HepG2 (cell line): ENCODE measurements around the gene CDC34. TPM values are rescaled to one million over a fixed set of nuclear protein-coding genes. Genes with fewer than 3 reads are reported as not detected.

Experiments used
- GLI4 ChIP-seq: sonication (generic); formaldehyde crosslinking; IDR thresholded peaks from 2 replicates; pipeline ENCODE4 v1.5.1; 2020; ENCODE audit warnings: missing genetic modification reagents, mild to moderate bottlenecking, moderate library complexity, borderline replicate concordance
- HES4 ChIP-seq: sonication (generic); formaldehyde crosslinking; IDR thresholded peaks from 2 replicates; pipeline ENCODE4 v1.9.0; 2021; ENCODE audit warnings: mild to moderate bottlenecking, missing genetic modification reagents, borderline replicate concordance
- ZNF124 ChIP-seq: sonication (generic); formaldehyde crosslinking; IDR thresholded peaks from 2 replicates; pipeline ENCODE4 v1.4.0; 2020; ENCODE audit warnings: missing genetic modification reagents
- polyA plus RNA-seq, 8 experiments: library from polyadenylated mRNA; depleted of rRNA in 3 of 8; stranded (reverse) in 7 of 8; unstranded in 1 of 8; fragments of >200 nt; fragmentation: Illumina TruSeq in 4 of 8; extraction: Trizol in 4 of 8; gene quantifications; 2 replicates each; pipeline versions ENCODE4 v1.2.1 to v1.2.3, GENCODE V29; 2011 to 2016; ENCODE audit warnings: low read depth in 4 of 8, missing spikeins in 1 of 8, mixed read lengths in 1 of 8; ENCODE audit not compliant: insufficient read depth in 1 of 8
- total RNA-seq, 5 experiments: library from RNA; depleted of rRNA; stranded (reverse); fragments of >200 nt; fragmentation: Illumina TruSeq; extraction: Trizol; gene quantifications; 2 replicates each; pipeline ENCODE4 v1.2.3, GENCODE V29; 2016; ENCODE audit warnings: low read depth in 1 of 5
- TF ChIP-seq, protein P1 (sequence below): sonication (generic); formaldehyde crosslinking; conservative IDR thresholded peaks from 2 replicates; pipeline ENCODE4 v1.8.1; 2023; ENCODE audit warnings: missing genetic modification reagents
- TF ChIP-seq, protein P2 (sequence below): sonication (generic); formaldehyde crosslinking; IDR thresholded peaks from 2 replicates; pipeline ENCODE4 v1.9.0; 2021; ENCODE audit warnings: missing genetic modification reagents, mild to moderate bottlenecking, borderline replicate concordance
- TF ChIP-seq, protein P3 (sequence below): IDR thresholded peaks from 2 replicates; pipeline ENCODE4 v1.6.1; 2016; ENCODE audit warnings: low read depth, borderline replicate concordance
- TF ChIP-seq, protein P4 (sequence below): sonication (generic); formaldehyde crosslinking; IDR thresholded peaks from 2 replicates; pipeline ENCODE4 v1.4.0; 2020; ENCODE audit warnings: mild to moderate bottlenecking, missing genetic modification reagents
- TF ChIP-seq, protein P5 (sequence below): sonication (generic); formaldehyde crosslinking; IDR thresholded peaks from 2 replicates; pipeline ENCODE4 v1.4.0; 2020; ENCODE audit warnings: missing genetic modification reagents, borderline replicate concordance
- TF ChIP-seq, protein P6 (sequence below): sonication (generic); formaldehyde crosslinking; IDR thresholded peaks from 2 replicates; pipeline ENCODE4 v1.9.0; 2021; ENCODE audit warnings: missing genetic modification reagents, borderline replicate concordance
- TF ChIP-seq, protein P7 (sequence below): sonication (generic); formaldehyde crosslinking; IDR thresholded peaks from 2 replicates; pipeline ENCODE4 v1.5.0; 2020; ENCODE audit warnings: missing genetic modification reagents

CDC34 gene
- total and polyA plus RNA-seq, 2 of the 13 experiments (the other 11 are each of a cell fraction or from before 2014, with no cell fraction given), result 138 to 150 TPM

DNA sequence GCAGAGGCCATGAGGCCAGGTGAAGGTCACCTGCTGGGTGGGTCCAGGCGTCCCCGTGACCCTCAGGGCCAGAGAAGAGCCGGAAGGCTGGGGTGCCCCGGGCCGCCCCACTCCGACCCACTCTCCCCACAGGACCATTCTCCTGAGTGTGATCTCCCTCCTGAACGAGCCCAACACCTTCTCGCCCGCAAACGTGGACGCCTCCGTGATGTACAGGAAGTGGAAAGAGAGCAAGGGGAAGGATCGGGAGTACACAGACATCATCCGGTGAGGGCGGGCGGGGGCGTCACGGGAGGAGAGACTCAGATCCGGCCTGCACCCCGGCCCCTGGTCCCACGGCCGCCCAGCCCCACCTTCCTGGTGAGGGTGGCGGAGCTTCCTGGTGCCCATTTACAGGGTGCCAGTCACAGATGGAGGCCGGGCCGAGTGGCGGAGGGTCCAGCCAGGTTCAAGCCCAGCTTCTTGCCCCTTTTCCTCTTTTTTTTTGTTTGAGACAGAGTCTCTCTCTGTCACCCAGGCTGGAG is 5.4 kb downstream of the CDC34 start (continued):
- TF ChIP-seq, protein P1, sequence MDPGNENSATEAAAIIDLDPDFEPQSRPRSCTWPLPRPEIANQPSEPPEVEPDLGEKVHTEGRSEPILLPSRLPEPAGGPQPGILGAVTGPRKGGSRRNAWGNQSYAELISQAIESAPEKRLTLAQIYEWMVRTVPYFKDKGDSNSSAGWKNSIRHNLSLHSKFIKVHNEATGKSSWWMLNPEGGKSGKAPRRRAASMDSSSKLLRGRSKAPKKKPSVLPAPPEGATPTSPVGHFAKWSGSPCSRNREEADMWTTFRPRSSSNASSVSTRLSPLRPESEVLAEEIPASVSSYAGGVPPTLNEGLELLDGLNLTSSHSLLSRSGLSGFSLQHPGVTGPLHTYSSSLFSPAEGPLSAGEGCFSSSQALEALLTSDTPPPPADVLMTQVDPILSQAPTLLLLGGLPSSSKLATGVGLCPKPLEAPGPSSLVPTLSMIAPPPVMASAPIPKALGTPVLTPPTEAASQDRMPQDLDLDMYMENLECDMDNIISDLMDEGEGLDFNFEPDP (CRISPR knock-in tag), result no peak
- TF ChIP-seq, protein P2, sequence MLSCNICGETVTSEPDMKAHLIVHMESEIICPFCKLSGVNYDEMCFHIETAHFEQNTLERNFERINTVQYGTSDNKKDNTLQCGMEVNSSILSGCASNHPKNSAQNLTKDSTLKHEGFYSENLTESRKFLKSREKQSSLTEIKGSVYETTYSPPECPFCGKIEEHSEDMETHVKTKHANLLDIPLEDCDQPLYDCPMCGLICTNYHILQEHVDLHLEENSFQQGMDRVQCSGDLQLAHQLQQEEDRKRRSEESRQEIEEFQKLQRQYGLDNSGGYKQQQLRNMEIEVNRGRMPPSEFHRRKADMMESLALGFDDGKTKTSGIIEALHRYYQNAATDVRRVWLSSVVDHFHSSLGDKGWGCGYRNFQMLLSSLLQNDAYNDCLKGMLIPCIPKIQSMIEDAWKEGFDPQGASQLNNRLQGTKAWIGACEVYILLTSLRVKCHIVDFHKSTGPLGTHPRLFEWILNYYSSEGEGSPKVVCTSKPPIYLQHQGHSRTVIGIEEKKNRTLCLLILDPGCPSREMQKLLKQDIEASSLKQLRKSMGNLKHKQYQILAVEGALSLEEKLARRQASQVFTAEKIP (CRISPR knock-in tag), result no peak
- TF ChIP-seq, protein P3, sequence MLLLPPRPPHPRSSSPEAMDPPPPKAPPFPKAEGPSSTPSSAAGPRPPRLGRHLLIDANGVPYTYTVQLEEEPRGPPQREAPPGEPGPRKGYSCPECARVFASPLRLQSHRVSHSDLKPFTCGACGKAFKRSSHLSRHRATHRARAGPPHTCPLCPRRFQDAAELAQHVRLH (CRISPR knock-in tag), result no peak
- TF ChIP-seq ZNF124 (CRISPR knock-in tag) (no peak), HES4 (CRISPR knock-in tag) (no peak), GLI4 (CRISPR knock-in tag) (no peak)
- TF ChIP-seq, protein P4, sequence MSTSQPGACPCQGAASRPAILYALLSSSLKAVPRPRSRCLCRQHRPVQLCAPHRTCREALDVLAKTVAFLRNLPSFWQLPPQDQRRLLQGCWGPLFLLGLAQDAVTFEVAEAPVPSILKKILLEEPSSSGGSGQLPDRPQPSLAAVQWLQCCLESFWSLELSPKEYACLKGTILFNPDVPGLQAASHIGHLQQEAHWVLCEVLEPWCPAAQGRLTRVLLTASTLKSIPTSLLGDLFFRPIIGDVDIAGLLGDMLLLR (CRISPR knock-in tag), result no peak
- TF ChIP-seq, protein P5, sequence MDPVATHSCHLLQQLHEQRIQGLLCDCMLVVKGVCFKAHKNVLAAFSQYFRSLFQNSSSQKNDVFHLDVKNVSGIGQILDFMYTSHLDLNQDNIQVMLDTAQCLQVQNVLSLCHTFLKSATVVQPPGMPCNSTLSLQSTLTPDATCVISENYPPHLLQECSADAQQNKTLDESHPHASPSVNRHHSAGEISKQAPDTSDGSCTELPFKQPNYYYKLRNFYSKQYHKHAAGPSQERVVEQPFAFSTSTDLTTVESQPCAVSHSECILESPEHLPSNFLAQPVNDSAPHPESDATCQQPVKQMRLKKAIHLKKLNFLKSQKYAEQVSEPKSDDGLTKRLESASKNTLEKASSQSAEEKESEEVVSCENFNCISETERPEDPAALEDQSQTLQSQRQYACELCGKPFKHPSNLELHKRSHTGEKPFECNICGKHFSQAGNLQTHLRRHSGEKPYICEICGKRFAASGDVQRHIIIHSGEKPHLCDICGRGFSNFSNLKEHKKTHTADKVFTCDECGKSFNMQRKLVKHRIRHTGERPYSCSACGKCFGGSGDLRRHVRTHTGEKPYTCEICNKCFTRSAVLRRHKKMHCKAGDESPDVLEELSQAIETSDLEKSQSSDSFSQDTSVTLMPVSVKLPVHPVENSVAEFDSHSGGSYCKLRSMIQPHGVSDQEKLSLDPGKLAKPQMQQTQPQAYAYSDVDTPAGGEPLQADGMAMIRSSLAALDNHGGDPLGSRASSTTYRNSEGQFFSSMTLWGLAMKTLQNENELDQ (CRISPR knock-in tag), result no peak
- TF ChIP-seq, protein P6, sequence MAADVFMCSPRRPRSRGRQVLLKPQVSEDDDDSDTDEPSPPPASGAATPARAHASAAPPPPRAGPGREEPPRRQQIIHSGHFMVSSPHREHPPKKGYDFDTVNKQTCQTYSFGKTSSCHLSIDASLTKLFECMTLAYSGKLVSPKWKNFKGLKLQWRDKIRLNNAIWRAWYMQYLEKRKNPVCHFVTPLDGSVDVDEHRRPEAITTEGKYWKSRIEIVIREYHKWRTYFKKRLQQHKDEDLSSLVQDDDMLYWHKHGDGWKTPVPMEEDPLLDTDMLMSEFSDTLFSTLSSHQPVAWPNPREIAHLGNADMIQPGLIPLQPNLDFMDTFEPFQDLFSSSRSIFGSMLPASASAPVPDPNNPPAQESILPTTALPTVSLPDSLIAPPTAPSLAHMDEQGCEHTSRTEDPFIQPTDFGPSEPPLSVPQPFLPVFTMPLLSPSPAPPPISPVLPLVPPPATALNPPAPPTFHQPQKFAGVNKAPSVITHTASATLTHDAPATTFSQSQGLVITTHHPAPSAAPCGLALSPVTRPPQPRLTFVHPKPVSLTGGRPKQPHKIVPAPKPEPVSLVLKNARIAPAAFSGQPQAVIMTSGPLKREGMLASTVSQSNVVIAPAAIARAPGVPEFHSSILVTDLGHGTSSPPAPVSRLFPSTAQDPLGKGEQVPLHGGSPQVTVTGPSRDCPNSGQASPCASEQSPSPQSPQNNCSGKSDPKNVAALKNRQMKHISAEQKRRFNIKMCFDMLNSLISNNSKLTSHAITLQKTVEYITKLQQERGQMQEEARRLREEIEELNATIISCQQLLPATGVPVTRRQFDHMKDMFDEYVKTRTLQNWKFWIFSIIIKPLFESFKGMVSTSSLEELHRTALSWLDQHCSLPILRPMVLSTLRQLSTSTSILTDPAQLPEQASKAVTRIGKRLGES (CRISPR knock-in tag), result no peak
- TF ChIP-seq, protein P7, sequence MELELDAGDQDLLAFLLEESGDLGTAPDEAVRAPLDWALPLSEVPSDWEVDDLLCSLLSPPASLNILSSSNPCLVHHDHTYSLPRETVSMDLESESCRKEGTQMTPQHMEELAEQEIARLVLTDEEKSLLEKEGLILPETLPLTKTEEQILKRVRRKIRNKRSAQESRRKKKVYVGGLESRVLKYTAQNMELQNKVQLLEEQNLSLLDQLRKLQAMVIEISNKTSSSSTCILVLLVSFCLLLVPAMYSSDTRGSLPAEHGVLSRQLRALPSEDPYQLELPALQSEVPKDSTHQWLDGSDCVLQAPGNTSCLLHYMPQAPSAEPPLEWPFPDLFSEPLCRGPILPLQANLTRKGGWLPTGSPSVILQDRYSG (CRISPR knock-in tag), result no peak
